K562 (cell line): Measurements from ENCODE around the gene TMEM59. TPM values are rescaled to one million over a fixed set of nuclear protein-coding genes. Genes with fewer than 3 reads are reported as not detected.
A peak's percentile ranks its signal among the peaks of the same experiment; 100 is the strongest.

ENCODE experiments used
- ASH1L ChIP-seq: fragments of 450-650 bp; IDR thresholded peaks from 2 replicates; pipeline ENCODE4 v1.6.1; 2018; ENCODE audit warnings: borderline replicate concordance, mild to moderate bottlenecking, low read depth; ENCODE audit not compliant: partially characterized antibody
- BRF1 ChIP-seq: IDR thresholded peaks from 3 replicates; pipeline ENCODE4 v1.6.1; 2011; ENCODE audit warnings: borderline replicate concordance, mild to moderate bottlenecking; ENCODE audit not compliant: insufficient read length; ENCODE audit errors: extremely low read depth
- E2F6 ChIP-seq, 2 experiments: IDR thresholded peaks; 2 replicates each; pipeline ENCODE4 v1.6.1; 2011; ENCODE audit warnings: borderline replicate concordance in 1 of 2, control low read depth in 1 of 2, low read depth in 1 of 2, low read length in 1 of 2, mild to moderate bottlenecking in 1 of 2, mixed read lengths in 1 of 2, moderate library complexity in 1 of 2; ENCODE audit not compliant: insufficient read depth in 1 of 2, insufficient read length in 1 of 2, poor library complexity in 1 of 2, severe bottlenecking in 1 of 2; ENCODE audit errors: extremely low read depth in 1 of 2
- FOXK2 ChIP-seq, 2 experiments: fragments of 450-650 bp; IDR thresholded peaks in 1 of 2; conservative IDR thresholded peaks in 1 of 2; 2 replicates each; pipeline ENCODE4 v1.6.1; 2016; ENCODE audit warnings: low read depth in 2 of 2, mild to moderate bottlenecking in 1 of 2
- FOXO4 ChIP-seq: fragments of 450-650 bp; formaldehyde crosslinking; IDR thresholded peaks from 2 replicates; pipeline ENCODE4 v1.4.0; 2020; ENCODE audit warnings: mild to moderate bottlenecking, moderate library complexity
- NEUROD1 ChIP-seq: fragments of 150-350 bp; IDR thresholded peaks from 2 replicates; pipeline ENCODE4 v1.6.1; 2014; ENCODE audit warnings: borderline replicate concordance, low read length, low read depth; ENCODE audit not compliant: partially characterized antibody
- NFIX ChIP-seq: fragments of 250-450 bp; sonication (Bioruptor Pico); IDR thresholded peaks from 2 replicates; pipeline ENCODE4 v1.4.0; 2020; ENCODE audit warnings: low read depth, mild to moderate bottlenecking, moderate library complexity
- NR3C1 ChIP-seq: sonication (generic); formaldehyde crosslinking; IDR thresholded peaks from 2 replicates; pipeline ENCODE4 v1.8.1; 2022; ENCODE audit warnings: missing genetic modification reagents
- SUPT5H ChIP-seq: fragments of 450-650 bp; IDR thresholded peaks from 2 replicates; pipeline ENCODE4 v1.6.1; 2016
- TEAD1 ChIP-seq, 2 experiments: fragments of 450-650 bp in 1 of 2; sonication (generic) in 1 of 2; formaldehyde crosslinking; IDR thresholded peaks; 2 replicates each; pipeline versions ENCODE4 v1.4.0 to v1.8.0; 2020 to 2022; ENCODE audit warnings: mild to moderate bottlenecking in 2 of 2, missing genetic modification reagents in 1 of 2
- YY1 ChIP-seq, 3 experiments: IDR thresholded peaks; 2 replicates each; pipeline ENCODE4 v1.6.1; 2011; ENCODE audit warnings: low read length in 2 of 3, mild to moderate bottlenecking in 2 of 3, moderate library complexity in 2 of 3, borderline replicate concordance in 1 of 3, control low read depth in 1 of 3, low read depth in 1 of 3; ENCODE audit not compliant: insufficient read depth in 3 of 3, insufficient replicate concordance in 2 of 3, control insufficient read depth in 1 of 3, insufficient read length in 1 of 3; ENCODE audit errors: extremely low read depth in 1 of 3
- ZBTB7A ChIP-seq: IDR thresholded peaks from 2 replicates; pipeline ENCODE4 v1.6.1; 2011; ENCODE audit warnings: low read depth, mild to moderate bottlenecking, low read length, moderate library complexity, borderline replicate concordance; ENCODE audit not compliant: control insufficient read depth
- ZNF592 ChIP-seq: fragments of 450-650 bp; IDR thresholded peaks from 2 replicates; pipeline ENCODE4 v1.6.1; 2017; ENCODE audit warnings: antibody characterized with exemption, mild to moderate bottlenecking
- polyA plus RNA-seq, 8 experiments: library from polyadenylated mRNA; depleted of rRNA in 4 of 8; stranded (reverse) in 5 of 8; unstranded in 3 of 8; fragments of >200 nt; fragmentation: Nextera tagmentation in 2 of 8; fragmentation: Illumina TruSeq in 1 of 8; extraction: Ambion mirVana in 2 of 8; extraction: Trizol in 1 of 8; gene quantifications; 2 replicates each; pipeline versions ENCODE4 v1.2.1 to v1.2.3, GENCODE V29; 2011 to 2014; ENCODE audit warnings: inconsistent platforms in 1 of 8, missing spikeins in 1 of 8
- total RNA-seq, 7 experiments: library from RNA; depleted of rRNA in 6 of 7; stranded (reverse); fragments of >200 nt in 6 of 7; fragmentation: Illumina TruSeq in 2 of 7; extraction: Trizol in 2 of 7; gene quantifications; 2 replicates each; pipeline versions ENCODE4 v1.2.1 to v1.2.3, GENCODE V29; 2011 to 2021; ENCODE audit warnings: low replicate concordance in 1 of 7

The TMEM59 gene
- total and polyA plus RNA-seq, 9 of the 15 experiments (the other 6 are each of a cell fraction or from before 2014, with no cell fraction given), result 93.1 to 316 (median 151) TPM

- peak; percentile 86 to 96 (median 91) for TF ChIP-seq YY1 (IDR thresholded peaks at IDR 0.05; ENCODE audit: borderline replicate concordance in 1 of 3, control insufficient read depth in 1 of 3, extremely low read depth in 1 of 3, insufficient read depth in 3 of 3, insufficient read length in 1 of 3, insufficient replicate concordance in 2 of 3, low read depth in 1 of 3, low read length in 2 of 3)
- peak; percentile 49 to 58 for TF ChIP-seq E2F6 (IDR thresholded peaks at IDR 0.05; ENCODE audit: borderline replicate concordance in 1 of 2, extremely low read depth in 1 of 2, insufficient read depth in 1 of 2, insufficient read length in 1 of 2, low read depth in 1 of 2, low read length in 1 of 2, poor library complexity in 1 of 2, severe bottlenecking in 1 of 2)
- TF ChIP-seq NEUROD1, result peak; percentile 16
- TF ChIP-seq NR3C1 (CRISPR knock-in tag), result no peak
- TF ChIP-seq TEAD1 (CRISPR knock-in tag; IDR thresholded peaks at IDR 0.05), result peak; percentile 90 to 92
- peak; percentile 79 for TF ChIP-seq ASH1L
- no peak for TF ChIP-seq BRF1
- TF ChIP-seq FOXO4 (CRISPR knock-in tag), result no peak
- TF ChIP-seq ZBTB7A, result peak; percentile 13; the same call in 1 of the 2 replicates
- TF ChIP-seq FOXK2 (conservative IDR thresholded peaks at IDR 0.05 in 1 of 2, IDR thresholded peaks at IDR 0.05 in 1 of 2; ENCODE audit: low read depth in 2 of 2), result peak; percentile 98 to 100
- peak; percentile 75 for TF ChIP-seq SUPT5H
- TF ChIP-seq ZNF592, result 0 out of 2 replicates have a peak, but pooled peaks have one; percentile 11
- no peak for TF ChIP-seq NFIX
Measured at GRCh38 chr1:54052934-54053744, at the start of gene TMEM59, which contains the start of gene TCEANC2 (continued).
